NCI-H774 (cell line): ENCODE results near the gene SH3BP2.

ENCODE experiments used
- DNase-seq: peaks from one replicate; lab custom pipeline; 2025; lab: John Stamatoyannopoulos, UW

SH3BP2 gene

GRCh38 chr4:2819244-2820215 is 26.6 kb downstream of the SH3BP2 start:
- DNase-seq = no peak

DNA sequence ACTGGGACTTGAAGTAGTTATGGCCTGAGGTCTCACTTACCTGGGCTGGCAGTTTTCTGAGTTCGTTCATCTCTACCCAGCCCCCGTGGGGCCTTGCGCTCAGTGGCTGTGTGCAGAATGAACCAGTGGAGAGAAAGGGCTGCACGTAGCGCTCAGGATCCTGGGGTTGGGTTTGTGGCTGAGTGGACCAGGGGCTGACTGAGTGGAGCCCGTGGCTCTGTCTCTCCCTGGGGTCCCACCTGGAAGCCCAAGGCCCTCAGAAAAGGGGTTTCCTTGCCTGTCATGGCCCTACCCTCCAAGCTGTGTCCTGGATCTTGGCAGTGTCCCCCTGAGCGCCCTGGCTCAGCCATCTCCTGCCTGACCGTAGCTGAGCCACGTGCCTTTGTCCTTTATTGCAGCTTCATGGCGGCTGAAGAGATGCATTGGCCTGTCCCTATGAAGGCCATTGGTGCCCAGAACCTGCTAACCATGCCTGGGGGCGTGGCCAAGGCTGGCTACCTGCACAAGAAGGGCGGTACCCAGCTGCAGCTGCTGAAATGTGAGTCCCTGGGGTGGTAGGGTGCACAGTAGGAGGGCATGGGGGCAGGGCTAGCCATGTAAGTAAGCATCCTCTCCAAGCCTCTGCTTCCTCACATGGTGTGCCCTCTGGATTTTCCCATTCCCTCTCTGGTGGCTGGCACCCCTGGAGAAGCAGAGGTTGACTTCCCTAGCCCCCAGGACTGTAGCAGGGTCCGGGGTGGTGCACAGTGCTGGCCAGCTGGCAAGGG is 27.5 kb downstream of the SH3BP2 start:
- no peak for DNase-seq

GRCh38 chr4:2822461-2823300 is 29.8 kb downstream of the SH3BP2 start:
- DNase-seq = no peak

DNA sequence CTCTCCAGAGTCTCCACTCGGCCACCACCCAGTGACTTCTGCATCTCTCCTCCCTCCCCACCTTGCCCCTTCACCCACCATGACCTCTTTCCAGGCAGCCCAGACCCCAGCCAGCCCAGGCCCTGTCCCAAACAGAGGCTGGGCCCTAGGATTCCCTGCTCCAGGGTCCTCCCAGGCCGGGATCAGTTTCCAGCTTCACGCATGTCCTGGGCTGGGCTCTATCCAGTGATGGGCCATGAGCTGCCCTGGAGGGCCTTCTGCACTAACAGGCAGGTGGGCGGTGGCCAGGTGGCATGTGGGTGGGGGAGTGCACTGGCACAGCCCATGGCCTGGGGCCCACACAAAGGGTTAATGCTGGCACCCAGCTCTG is 30.4 kb downstream of the SH3BP2 start:
- DNase-seq = no peak

GRCh38 chr4:2823671-2824328 is 30.9 kb downstream of the SH3BP2 start:
- no peak for DNase-seq

DNA sequence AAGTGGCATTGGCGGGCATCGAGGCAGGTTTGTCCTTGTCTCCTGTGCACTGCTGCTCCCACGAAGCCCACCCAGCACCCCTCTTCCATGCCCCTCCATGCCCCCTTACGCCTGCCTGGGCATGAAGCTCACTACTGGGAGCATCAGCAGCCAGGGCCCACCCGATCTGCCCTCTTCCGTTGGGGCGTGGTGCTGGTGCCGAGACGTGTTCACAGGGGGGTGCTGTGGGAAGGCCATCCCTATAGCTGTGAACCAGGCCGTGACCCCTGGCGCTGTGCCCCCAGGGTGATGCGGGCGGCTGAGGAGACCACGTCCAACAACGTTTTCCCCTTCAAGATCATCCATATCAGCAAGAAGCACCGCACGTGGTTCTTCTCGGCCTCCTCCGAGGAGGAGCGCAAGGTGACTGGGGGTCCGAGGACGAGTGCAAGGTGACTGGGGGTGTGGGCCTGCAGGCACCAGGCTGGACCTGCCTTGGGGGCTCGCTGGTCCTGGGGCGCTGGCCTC is 31.5 kb downstream of the SH3BP2 start:
- no peak for DNase-seq

DNA sequence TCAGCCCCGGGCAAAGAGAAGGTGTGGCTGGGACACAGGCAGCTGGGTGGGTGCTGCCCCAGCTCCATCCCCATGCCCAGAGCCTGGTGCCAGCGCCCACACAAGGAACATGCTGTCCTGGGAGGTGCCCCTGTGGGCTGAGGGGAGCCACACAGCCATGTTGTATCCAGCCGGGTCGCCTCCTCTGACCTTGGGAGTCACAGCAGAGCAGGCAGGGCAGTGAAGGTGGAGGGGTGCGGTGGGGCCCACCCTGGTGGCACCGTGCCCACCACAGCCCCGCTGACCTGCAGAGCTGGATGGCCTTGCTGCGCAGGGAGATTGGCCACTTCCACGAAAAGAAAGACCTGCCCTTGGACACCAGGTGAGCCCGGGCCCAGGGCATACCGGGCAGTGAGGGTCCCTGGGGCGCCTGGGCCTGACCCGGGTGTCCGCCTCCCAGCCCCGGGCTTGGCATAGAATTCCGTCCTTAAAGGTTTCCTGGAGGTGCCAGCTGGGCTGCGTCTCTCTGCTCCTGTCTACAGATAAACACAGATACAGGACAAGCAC is 32.0 kb downstream of the SH3BP2 start:
- no peak for DNase-seq

GRCh38 chr4:2825740-2826139 is 32.9 kb downstream of the SH3BP2 start:
- no peak for DNase-seq

DNA sequence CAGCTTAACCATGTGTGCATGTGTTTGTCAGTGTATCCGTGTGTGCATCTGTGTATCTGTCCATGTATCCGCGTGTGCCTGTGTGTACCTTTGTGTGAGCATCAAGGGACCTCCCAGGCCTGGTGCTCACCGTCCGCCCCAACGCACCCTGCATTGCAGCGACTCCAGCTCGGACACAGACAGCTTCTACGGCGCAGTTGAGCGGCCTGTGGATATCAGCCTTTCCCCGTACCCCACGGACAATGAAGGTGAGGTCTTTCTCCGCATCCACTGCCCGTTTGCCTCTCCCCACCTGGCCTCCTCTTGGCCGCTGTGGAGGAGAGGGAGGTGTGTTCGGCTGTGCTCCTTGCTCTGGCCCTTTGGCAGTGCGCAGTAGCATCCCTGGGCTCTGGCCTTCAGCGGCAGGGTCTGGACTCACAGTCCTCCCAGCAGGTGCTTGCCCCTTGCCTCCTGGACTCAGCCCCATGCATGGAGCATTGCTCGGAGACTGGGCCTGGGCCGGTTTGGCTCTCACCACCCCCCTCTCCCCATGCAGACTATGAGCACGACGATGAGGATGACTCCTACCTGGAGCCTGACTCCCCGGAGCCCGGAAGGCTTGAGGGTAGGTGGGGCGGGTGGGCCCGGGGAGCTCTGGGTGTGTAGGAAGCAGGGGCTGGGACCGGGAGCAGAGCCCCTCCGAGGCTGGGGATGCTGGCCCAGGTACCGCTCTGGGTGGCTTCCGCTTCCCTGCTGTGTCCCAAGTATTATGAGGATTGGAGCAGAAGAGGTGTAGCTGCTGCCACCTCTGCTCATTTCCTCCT is 34.4 kb downstream of the SH3BP2 start:
- DNase-seq = no peak

DNA sequence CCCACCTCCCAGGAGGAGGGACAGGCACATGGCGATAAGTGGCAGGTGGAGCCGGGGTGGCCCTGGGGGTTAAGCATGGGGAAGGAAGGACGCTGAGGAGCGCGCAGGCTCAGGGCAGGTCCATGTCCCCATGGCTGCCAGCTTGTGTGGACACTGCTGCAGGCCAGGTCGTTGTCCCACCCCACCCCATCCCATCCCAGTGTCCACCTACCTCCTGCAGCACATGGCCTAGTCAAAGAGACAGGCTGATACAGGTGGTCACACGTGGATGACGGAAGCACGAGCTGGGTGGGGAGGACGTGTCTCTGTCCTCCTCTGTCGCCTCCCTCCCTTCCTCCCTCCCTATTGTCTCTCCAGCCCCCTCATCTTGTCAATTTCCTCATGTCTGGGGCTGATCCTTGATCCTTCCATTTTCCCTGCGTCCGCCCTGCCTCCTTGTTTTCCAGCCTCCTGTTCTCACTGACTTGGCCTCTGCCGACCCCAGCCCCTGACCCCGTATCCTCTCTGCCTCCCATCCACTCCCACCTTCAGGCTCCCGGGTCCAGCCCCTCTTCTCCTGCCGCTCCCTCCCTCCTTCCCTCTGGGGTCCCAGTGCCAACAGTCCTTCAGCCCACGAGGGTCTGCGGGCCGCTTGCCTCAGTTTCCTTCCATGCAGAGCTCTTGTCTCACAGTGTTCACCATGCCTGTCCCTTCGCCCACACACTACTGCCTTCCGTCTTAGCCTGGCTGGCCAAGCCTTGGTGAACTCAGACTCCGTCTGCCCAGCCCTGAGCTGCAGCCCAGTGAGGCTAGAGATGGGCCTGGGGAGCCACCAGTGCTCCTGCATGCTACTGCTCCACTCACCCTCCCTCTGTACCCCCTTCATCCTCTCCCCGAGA is 35.2 kb downstream of the SH3BP2 start:
- DNase-seq = no peak

- no peak for DNase-seq
Observed at GRCh38 chr4:2828758-2829181, 35.9 kb downstream of the SH3BP2 start.

DNA sequence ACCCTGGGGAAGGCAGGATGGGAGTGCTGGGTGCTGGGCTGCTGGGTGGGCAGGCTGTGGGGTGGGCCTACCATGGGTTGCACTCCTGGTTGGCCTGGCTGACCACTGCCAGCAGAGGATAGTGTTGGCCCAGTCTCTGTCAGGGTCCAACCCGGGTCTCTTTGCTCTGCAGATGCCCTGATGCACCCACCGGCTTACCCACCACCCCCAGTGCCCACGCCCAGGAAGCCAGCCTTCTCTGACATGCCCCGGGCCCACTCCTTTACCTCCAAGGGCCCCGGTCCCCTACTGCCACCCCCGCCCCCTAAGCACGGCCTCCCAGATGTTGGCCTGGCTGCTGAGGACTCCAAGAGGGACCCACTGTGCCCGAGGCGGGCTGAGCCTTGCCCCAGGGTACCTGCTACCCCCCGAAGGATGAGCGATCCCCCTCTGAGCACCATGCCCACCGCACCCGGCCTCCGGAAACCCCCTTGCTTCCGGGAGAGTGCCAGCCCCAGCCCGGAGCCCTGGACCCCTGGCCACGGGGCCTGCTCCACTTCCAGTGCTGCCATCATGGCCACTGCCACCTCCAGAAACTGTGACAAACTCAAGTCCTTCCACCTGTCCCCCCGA is 36.5 kb downstream of the SH3BP2 start:
- no peak for DNase-seq

GRCh38 chr4:2829933-2830451 is 37.1 kb downstream of the SH3BP2 start:
- no peak for DNase-seq

DNA sequence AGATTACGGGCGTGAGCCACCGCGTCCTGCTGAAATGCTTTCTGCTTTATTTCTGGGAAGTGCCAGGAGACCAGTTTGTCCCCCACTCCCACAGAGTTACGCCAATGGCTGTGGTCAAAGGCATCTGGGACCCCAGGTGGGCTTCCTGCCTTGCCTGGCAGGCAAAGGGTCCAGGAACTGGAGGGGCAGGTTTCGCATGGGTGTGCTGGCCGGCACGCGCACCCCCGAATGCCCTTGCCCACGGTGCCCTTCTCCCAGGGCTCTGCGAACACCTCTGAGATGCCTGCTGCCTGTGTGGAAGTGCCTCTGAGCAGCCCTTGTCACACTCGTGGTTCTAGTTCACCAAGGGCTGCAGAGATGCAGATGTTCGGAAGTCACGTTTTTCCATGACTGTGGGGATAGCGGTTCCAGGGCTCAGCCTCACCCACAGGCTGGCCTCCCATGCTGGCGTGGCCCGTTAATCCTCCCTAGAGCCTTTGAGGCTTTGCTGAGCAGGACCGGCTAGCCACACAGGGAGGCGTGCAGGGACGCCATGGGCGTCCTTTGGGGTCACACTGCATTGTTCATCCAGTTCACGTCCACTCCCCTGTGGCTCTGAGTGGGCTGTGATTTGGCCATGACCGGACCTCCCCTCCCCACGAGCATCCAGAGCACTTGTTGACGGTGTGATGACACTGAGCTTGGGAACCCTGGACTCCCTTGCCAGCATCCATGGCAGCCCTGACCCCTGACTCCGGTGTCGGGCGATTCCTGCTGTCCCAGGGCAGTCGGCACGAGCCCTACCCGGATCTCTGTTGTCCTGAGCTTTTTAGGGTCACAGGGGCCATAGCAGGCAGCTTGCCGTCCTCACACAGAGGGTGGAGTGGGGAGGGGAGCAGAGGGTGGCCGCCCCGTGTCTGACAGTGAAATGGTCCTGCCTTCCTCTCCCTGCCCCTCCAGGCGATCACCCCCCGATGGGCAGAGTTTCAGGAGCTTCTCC is 38.0 kb downstream of the SH3BP2 start:
- DNase-seq = no peak

DNA sequence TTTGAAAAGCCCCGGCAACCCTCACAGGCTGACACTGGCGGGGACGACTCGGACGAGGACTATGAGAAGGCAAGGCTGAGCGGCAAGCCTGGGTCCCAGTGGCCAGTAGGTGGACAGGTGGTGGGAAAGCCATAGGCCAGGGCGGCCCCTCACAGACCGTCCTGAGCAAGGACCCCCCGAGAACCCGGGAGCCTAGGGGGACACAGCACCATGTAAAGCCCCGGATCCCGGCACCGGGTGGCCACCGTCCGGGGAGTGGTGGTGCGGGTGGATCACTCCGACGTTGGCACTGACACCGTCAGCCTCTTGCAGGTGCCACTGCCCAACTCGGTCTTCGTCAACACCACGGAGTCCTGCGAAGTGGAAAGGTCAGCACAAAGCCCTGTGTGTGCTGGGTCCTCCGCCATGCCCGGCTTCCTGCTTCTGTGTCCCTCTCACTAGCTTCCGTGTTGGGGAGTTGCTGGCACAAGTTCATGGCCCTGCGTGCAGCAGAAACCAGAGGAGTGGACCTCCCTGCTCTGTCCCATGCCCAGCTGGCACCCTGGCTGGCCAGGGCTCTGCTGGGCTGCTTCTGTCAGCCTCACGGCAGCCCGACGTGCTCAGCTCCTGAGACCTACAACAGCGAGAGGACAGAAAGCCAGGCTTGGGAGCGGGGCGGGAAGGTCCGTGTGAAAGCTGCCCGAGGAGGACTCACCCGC is 38.9 kb downstream of the SH3BP2 start:
- no peak for DNase-seq

DNA sequence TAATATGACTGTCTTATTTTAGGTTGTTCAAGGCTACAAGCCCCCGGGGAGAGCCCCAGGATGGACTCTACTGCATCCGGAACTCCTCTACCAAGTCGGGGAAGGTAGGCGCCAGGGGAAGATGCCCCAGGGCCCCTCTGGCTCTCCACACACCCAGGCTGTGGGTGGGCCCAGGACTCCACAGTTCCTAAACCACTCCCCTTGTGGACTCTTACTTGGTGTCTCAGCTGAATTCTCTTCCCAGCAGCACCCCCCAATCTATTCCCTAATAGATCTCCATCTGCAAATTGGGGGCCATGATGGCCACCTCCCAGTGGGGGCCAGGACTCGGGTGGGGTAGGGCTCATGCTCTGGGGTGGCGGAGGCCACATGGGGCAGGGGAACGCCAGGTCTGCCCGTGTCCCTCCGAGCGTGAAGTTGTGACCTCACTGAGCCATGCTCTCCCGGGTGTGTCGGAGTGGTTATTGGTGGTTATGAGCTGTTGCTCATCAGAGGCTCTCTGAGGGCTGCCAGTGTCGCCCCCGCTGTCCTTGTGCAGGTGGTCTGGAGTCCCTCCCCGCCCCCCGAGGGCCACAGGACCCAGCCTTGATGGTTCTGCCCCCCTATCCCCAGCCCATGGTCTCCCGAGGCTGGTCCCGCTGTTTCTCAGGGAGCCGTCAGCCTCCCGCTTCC is 39.6 kb downstream of the SH3BP2 start:
- DNase-seq = no peak
